HCT116 (cell line): ENCODE measurements around the gene INTS1. TPM values are rescaled to one million over a fixed set of nuclear protein-coding genes. Genes with fewer than 3 reads are reported as not detected.
"Not testable (repeated sequence)": the region's sequence is repeated elsewhere in the genome, so short reads cannot be mapped to it uniquely, and the experiment has no call there.

ENCODE experiments used
- ATAC-seq: fragments of 200-7000 bp; cut with Tn5 transposase; 2 replicates; pipeline ENCODE4 v1.9.1; 2020; ENCODE audit warnings: mild to moderate bottlenecking, moderate library complexity
- BruUV-seq: library from RNA; stranded (reverse); fragments of 400-500 nt; replicated peaks from 2 replicates; lab custom pipeline; 2021; lab: Mats Ljungman, UMichigan
- CTCF ChIA-PET: fragments of 300-600 bp; sonication (Branson Sonifier 250); formaldehyde crosslinking; loops from one replicate; lab custom pipeline; 2021; ENCODE audit warnings: antibody characterized with exemption; lab: Charles Lee
- POLR2A ChIA-PET: fragments of 300-600, 350-600 bp; sonication (Branson Sonifier 250); formaldehyde crosslinking; loops from one replicate; lab custom pipeline; 2021; ENCODE audit warnings: antibody characterized with exemption; lab: Charles Lee
- RAD21 ChIA-PET, 2 experiments: fragments of 300-600 bp; sonication (Branson Sonifier 250); formaldehyde crosslinking; loops; one replicate each; lab custom pipeline; 2023; ENCODE audit warnings: low total read pairs in 2 of 2; ENCODE audit not compliant: uncharacterized antibody in 2 of 2, unreplicated experiment in 2 of 2, low non-redundant PET in 1 of 2; lab: Charles Lee
- DNase-seq: peaks from one replicate; pipeline ENCODE4 v3.0.0-alpha.2; 2010; ENCODE audit warnings: low read depth, low spot score
- H2AFZ ChIP-seq: fragments of 200-600 bp; shearing (Covaris generic), sonication (generic); 2 replicates; pipeline ENCODE4 v1.6.1; 2017; ENCODE audit warnings: low read depth, mixed run types, mixed read lengths, antibody characterized with exemption, low read length; ENCODE audit not compliant: poor library complexity, severe bottlenecking
- H3K27ac ChIP-seq: 2 replicates; pipeline ENCODE4 v1.5.1; 2012; ENCODE audit warnings: low read depth, low read length
- H3K27me3 ChIP-seq: fragments of 200-600 bp; sonication (generic); 2 replicates; pipeline ENCODE4 v1.6.1; 2016; ENCODE audit warnings: mixed run types, low read length, mixed read lengths; ENCODE audit not compliant: insufficient read depth
- H3K36me3 ChIP-seq, 2 experiments: fragments of 200-500 bp in 1 of 2; fragments of 200-600 bp in 1 of 2; sonication (Bioruptor generic) in 1 of 2; sonication (generic) in 1 of 2; 2 replicates each; pipeline versions ENCODE4 v1.5.1 to v1.6.1; 2014 to 2016; ENCODE audit warnings: low read length in 2 of 2, inconsistent platforms in 1 of 2, mixed read lengths in 1 of 2, mixed run types in 1 of 2; ENCODE audit not compliant: insufficient read depth in 2 of 2, control insufficient read depth in 1 of 2
- H3K4me1 ChIP-seq, 2 experiments: fragments of 200-600 bp in 1 of 2; sonication (generic) in 1 of 2; 2 replicates each; pipeline versions ENCODE4 v1.5.1 to v1.6.1; 2012 to 2017; ENCODE audit warnings: low read length in 2 of 2, inconsistent platforms in 1 of 2, mild to moderate bottlenecking in 1 of 2, mixed read lengths in 1 of 2, mixed run types in 1 of 2, moderate library complexity in 1 of 2; ENCODE audit not compliant: insufficient read depth in 2 of 2, control insufficient read depth in 1 of 2
- H3K4me2 ChIP-seq: fragments of 200-600 bp; sonication (generic); 2 replicates; pipeline ENCODE4 v1.6.1; 2017; ENCODE audit warnings: mixed run types, low read length, mixed read lengths
- H3K4me3 ChIP-seq, 2 experiments: fragments of 200-600 bp in 1 of 2; sonication (generic) in 1 of 2; replicated peaks in 1 of 2; 2 replicates each; pipeline ENCODE4 v1.5.1; 2011 to 2016; ENCODE audit warnings: low read length in 2 of 2, control low read depth in 1 of 2, low read depth in 1 of 2, mild to moderate bottlenecking in 1 of 2, mixed read lengths in 1 of 2, mixed run types in 1 of 2
- H3K79me2 ChIP-seq: fragments of 200-600 bp; sonication (generic); 2 replicates; pipeline ENCODE4 v1.6.1; 2017; ENCODE audit warnings: mild to moderate bottlenecking, mixed run types, low read length, moderate library complexity, mixed read lengths; ENCODE audit not compliant: insufficient read depth
- H3K9ac ChIP-seq: fragments of 200-600 bp; sonication (generic); 2 replicates; pipeline ENCODE4 v1.6.1; 2016; ENCODE audit warnings: low read length, mixed read lengths
- H3K9me2 ChIP-seq: fragments of 200-600 bp; sonication (generic), shearing (Covaris generic); 2 replicates; pipeline ENCODE4 v1.6.1; 2017; ENCODE audit warnings: mixed run types, mild to moderate bottlenecking, moderate library complexity; ENCODE audit not compliant: insufficient read depth
- H3K9me3 ChIP-seq, 2 experiments: fragments of 200-500 bp in 1 of 2; fragments of 200-600 bp in 1 of 2; sonication (Bioruptor generic) in 1 of 2; sonication (generic) in 1 of 2; 2 replicates each; pipeline ENCODE4 v1.6.1; 2014 to 2017; ENCODE audit warnings: low read length in 2 of 2, mixed read lengths in 2 of 2, inconsistent platforms in 1 of 2, low read depth in 1 of 2, mild to moderate bottlenecking in 1 of 2, mixed run types in 1 of 2, moderate library complexity in 1 of 2; ENCODE audit not compliant: control insufficient read depth in 1 of 2, insufficient read depth in 1 of 2
- H4K20me1 ChIP-seq: fragments of 200-600 bp; sonication (generic), shearing (Covaris generic); 2 replicates; pipeline ENCODE4 v1.6.1; 2017; ENCODE audit warnings: mixed run types, mild to moderate bottlenecking, moderate library complexity; ENCODE audit not compliant: insufficient read depth
- ATF3 ChIP-seq: IDR thresholded peaks from 2 replicates; pipeline ENCODE4 v1.6.1; 2012
- CBX3 ChIP-seq: IDR thresholded peaks from 2 replicates; pipeline ENCODE4 v1.6.1; 2012; ENCODE audit warnings: low read depth
- CTCF ChIP-seq, 3 experiments: fragments of 200-600 bp in 1 of 3; sonication (generic) in 1 of 3; IDR thresholded peaks in 2 of 3; conservative IDR thresholded peaks in 1 of 3; 2 replicates each; pipeline ENCODE4 v1.5.1; 2012 to 2017; ENCODE audit warnings: low read depth in 2 of 3, low read length in 2 of 3, antibody characterized with exemption in 1 of 3, borderline replicate concordance in 1 of 3, control low read depth in 1 of 3, mild to moderate bottlenecking in 1 of 3, mixed read lengths in 1 of 3, mixed run types in 1 of 3, moderate library complexity in 1 of 3; ENCODE audit not compliant: insufficient read depth in 1 of 3
- MAX ChIP-seq: IDR thresholded peaks from 2 replicates; pipeline ENCODE4 v1.6.1; 2012
- RAD21 ChIP-seq: IDR thresholded peaks from 2 replicates; pipeline ENCODE4 v1.6.1; 2012; ENCODE audit warnings: low read depth, mild to moderate bottlenecking
- intact Hi-C: fragments of 100-400 bp; cut with micrococcal nuclease; formaldehyde crosslinking; loops from 2 replicates; pipeline ENCODE4 v1.10.0; 2022
- total RNA-seq: library from RNA; stranded (reverse); gene quantifications from one replicate; pipeline ENCODE4 v1.2.1, GENCODE V29; 2021; ENCODE audit not compliant: unreplicated experiment

INTS1 gene
- total RNA-seq, 1 experiment from 2014 or later = 167 TPM

- Histone ChIP-seq H2AFZ (no peak overlapping the region), H3K36me3 (no peaks in the 10 kb centered on the region; a peak in 1 of 4 replicates), H3K27ac (peak overlapping the region; percentile 67; the same call in 1 of the 2 replicates), H3K27me3 (no peaks in the 10 kb centered on the region), H3K79me2 (peaks cover 9% of the 10 kb centered on the region; the same call in 1 of the 2 replicates)
- TF ChIP-seq ATF3 (no peak), CTCF (IDR thresholded peaks at IDR 0.05 in 2 of 3, conservative IDR thresholded peaks at IDR 0.05 in 1 of 3; ENCODE audit: borderline replicate concordance in 1 of 3, insufficient read depth in 1 of 3, low read depth in 2 of 3, low read length in 2 of 3) (no peak), CBX3 (no peak), RAD21 (no peak), MAX (no peak)
- TF ChIP-seq, all 23 proteins: peak for 0
- ATAC-seq (peak; percentile 26), DNase-seq (no peak)
- intact Hi-C loops = no loop called here
- Histone ChIP-seq H3K9me3 (no peaks in the 10 kb centered on the region), H3K4me1 (peaks cover 0 to 3% of the 10 kb centered on the region in 2 experiments; a peak in 2 of 4 replicates), H3K9me2 (no peaks in the 10 kb centered on the region), H4K20me1 (no peaks in the 10 kb centered on the region), H3K4me2 (no peak overlapping the region), H3K9ac (no peak overlapping the region), H3K4me3 (no peak overlapping the region)
- POLR2A ChIA-PET = no interaction called here
- BruUV-seq = no TSS peak
- CTCF ChIA-PET = no interaction called here
- RAD21 ChIA-PET = no interaction called here
These were observed 57.6 kb downstream of the INTS1 start for GRCh38 chr7:1446620-1447032.

- RAD21 ChIA-PET, H3K36me3 ChIP-seq, H3K4me2 ChIP-seq, H3K4me3 ChIP-seq, CTCF ChIA-PET, H3K27me3 ChIP-seq, intact Hi-C loops, H3K4me1 ChIP-seq, POLR2A ChIA-PET, H3K9me3 ChIP-seq, H4K20me1 ChIP-seq, BruUV-seq, H3K9ac ChIP-seq, H3K9me2 ChIP-seq, H3K79me2 ChIP-seq, H2AFZ ChIP-seq: not testable (repeated sequence)
- peak; percentile 53 for DNase-seq
- ATAC-seq = peak; percentile 39; the same call in 1 of the 2 replicates
- H3K27ac ChIP-seq = peak overlapping the region; percentile 19; the same call in 1 of the 2 replicates
These were observed 58.2 kb downstream of the INTS1 start for GRCh38 chr7:1446026-1446425.
